ENCODE data around the gene GALNT14.

GALNT14 gene

DNA sequence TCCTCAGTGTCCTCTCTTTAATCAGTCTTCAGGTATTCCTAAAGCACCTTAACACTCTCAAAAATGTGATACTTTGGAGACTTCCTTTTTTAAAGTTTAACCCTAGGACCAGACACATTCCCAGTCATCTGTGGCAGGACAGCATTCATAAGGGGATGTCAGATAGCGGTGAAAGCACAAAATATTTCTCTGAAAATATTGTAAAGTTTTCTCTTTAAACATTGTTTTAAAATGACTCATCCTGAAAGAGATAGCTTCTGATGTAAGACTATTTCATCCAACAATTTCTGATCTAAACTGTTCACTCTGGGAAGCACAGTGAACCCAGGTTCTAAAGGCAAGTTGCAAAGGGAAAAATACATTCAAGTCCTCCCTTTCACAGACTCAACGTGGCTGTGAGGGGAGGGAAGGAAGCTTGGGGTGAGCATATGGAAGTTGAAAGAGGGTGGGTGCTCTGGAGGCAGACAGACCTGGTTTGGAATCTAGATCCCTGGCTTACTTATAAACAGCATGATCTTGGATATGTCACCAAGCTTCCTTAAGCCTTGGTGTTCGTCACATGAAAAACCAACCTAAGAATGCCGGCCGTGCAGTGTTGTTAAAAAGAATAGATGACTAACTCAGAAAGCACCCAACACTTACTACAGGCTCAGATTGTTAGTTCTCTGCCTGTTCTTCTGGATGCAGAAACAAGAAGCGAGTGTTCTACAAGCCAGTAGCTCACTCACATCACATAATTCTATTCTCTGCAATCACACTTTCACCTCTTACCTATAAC lies 12.1 kb downstream of the GALNT14 start:
- Histone ChIP-seq H3K27ac (ENCODE audit: extremely low read depth, low read depth, low read length) (no peak overlapping the region), H3K9me3 (ENCODE audit: control insufficient read depth, insufficient read depth, low read depth, low read length) (no peaks in the 10 kb centered on the region), H3K4me3 (ENCODE audit: low read depth, low read length) (no peak overlapping the region), H3K36me3 (ENCODE audit: control insufficient read depth in 2 of 2, insufficient read depth in 1 of 2, low read length in 2 of 2) (no peaks in the 10 kb centered on the region), H3K4me1 (ENCODE audit: control insufficient read depth, insufficient read depth, low read length) (no peaks in the 10 kb centered on the region)
- CTCF ChIA-PET, result interaction anchor here (1.2 to 1.4 kb wide), 3 partner anchors 16 to 415 kb away, joined by 3 read pairs; no protein-coding TSS in a partner anchor
- POLR2A ChIA-PET, result no interaction called here
- TF ChIP-seq ZBTB17 (tag by site-specific recombination; IDR thresholded peaks at IDR 0.05) (no peak), ZNF626 (tag by site-specific recombination; IDR thresholded peaks at IDR 0.05) (no peak), KLF10 (tag by site-specific recombination; IDR thresholded peaks at IDR 0.05) (no peak)
- TF ChIP-seq, protein P1, sequence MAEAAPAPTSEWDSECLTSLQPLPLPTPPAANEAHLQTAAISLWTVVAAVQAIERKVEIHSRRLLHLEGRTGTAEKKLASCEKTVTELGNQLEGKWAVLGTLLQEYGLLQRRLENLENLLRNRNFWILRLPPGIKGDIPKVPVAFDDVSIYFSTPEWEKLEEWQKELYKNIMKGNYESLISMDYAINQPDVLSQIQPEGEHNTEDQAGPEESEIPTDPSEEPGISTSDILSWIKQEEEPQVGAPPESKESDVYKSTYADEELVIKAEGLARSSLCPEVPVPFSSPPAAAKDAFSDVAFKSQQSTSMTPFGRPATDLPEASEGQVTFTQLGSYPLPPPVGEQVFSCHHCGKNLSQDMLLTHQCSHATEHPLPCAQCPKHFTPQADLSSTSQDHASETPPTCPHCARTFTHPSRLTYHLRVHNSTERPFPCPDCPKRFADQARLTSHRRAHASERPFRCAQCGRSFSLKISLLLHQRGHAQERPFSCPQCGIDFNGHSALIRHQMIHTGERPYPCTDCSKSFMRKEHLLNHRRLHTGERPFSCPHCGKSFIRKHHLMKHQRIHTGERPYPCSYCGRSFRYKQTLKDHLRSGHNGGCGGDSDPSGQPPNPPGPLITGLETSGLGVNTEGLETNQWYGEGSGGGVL (tag by site-specific recombination; IDR thresholded peaks at IDR 0.05), result no peak

GRCh38 chr2:31124904-31125303 lies 13.3 kb downstream of the GALNT14 start:
- H3K4me3 ChIP-seq (ENCODE audit: low read depth, low read length), result no peak overlapping the region
- no peaks in the 10 kb centered on the region for H3K36me3 ChIP-seq (ENCODE audit: control insufficient read depth in 2 of 2, insufficient read depth in 1 of 2, low read length in 2 of 2)
- no peaks in the 10 kb centered on the region for H3K9me3 ChIP-seq (ENCODE audit: control insufficient read depth, insufficient read depth, low read depth, low read length)
- CTCF ChIA-PET, result interaction anchor here (1.0 kb wide), 1 partner anchor 414 kb away, joined by 3 read pairs; no protein-coding TSS in a partner anchor
- H3K4me1 ChIP-seq (ENCODE audit: control insufficient read depth, insufficient read depth, low read length), result no peaks in the 10 kb centered on the region
- TF ChIP-seq ZNF692 (tag by site-specific recombination; IDR thresholded peaks at IDR 0.05) (no peak), ZNF623 (tag by site-specific recombination; IDR thresholded peaks at IDR 0.05) (no peak), ZBTB8A (tag by site-specific recombination; IDR thresholded peaks at IDR 0.05) (no peak), KLF1 (tag by site-specific recombination; IDR thresholded peaks at IDR 0.05) (no peak), ZBTB21 (tag by site-specific recombination; IDR thresholded peaks at IDR 0.05) (no peak), ZNF629 (tag by site-specific recombination; IDR thresholded peaks at IDR 0.05) (no peak), HOXC10 (CRISPR knock-in tag; IDR thresholded peaks at IDR 0.05) (no peak), ZNF324 (tag by site-specific recombination; IDR thresholded peaks at IDR 0.05) (no peak), ZBTB48 (tag by site-specific recombination; IDR thresholded peaks at IDR 0.05) (no peak), ZNF221 (tag by site-specific recombination; IDR thresholded peaks at IDR 0.05; ENCODE audit: borderline replicate concordance) (no peak), ZSCAN30 (tag by site-specific recombination; IDR thresholded peaks at IDR 0.05) (no peak), ZBTB20 (tag by site-specific recombination; IDR thresholded peaks at IDR 0.05) (no peak), ZNF274 (IDR thresholded peaks at IDR 0.05; ENCODE audit: low read length) (no peak), ZNF274 (tag by site-specific recombination; IDR thresholded peaks at IDR 0.05; ENCODE audit: borderline replicate concordance) (no peak), ZNF302 (tag by site-specific recombination; IDR thresholded peaks at IDR 0.05; ENCODE audit: low read depth) (no peak)
- TF ChIP-seq, protein P2, sequence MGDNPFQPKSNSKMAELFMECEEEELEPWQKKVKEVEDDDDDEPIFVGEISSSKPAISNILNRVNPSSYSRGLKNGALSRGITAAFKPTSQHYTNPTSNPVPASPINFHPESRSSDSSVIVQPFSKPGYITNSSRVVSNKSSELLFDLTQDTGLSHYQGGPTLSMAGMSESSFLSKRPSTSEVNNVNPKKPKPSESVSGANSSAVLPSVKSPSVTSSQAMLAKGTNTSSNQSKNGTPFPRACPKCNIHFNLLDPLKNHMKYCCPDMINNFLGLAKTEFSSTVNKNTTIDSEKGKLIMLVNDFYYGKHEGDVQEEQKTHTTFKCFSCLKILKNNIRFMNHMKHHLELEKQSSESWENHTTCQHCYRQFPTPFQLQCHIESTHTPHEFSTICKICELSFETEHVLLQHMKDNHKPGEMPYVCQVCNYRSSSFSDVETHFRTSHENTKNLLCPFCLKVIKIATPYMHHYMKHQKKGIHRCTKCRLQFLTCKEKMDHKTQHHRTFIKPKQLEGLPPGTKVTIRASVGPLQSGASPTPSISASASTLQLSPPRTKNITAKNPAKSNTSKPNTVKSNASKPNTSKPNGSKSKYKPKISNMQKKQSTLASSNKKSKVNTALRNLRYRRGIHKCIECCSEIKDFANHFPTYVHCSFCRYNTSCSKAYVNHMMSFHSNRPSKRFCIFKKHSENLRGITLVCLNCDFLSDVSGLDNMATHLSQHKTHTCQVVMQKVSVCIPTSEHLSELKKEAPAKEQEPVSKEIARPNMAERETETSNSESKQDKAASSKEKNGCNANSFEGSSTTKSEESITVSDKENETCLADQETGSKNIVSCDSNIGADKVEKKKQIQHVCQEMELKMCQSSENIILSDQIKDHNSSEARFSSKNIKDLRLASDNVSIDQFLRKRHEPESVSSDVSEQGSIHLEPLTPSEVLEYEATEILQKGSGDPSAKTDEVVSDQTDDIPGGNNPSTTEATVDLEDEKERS (tag by site-specific recombination; IDR thresholded peaks at IDR 0.05), result no peak
- no peak overlapping the region for H3K27ac ChIP-seq (ENCODE audit: extremely low read depth, low read depth, low read length)
- POLR2A ChIA-PET, result no interaction called here
